Muscle layer of colon (tissue), 2 donors: ENCODE measurements around the gene IER3.
A peak's percentile ranks its signal among the peaks of the same experiment; 100 is the strongest.
"Not testable (repeated sequence)": the region's sequence is repeated elsewhere in the genome, so short reads cannot be mapped to it uniquely, and the experiment has no call there.

Experiments
- H3K27ac ChIP-seq: one replicate; pipeline ENCODE4 v1.7.0; 2013; ENCODE audit warnings: low read depth, mild to moderate bottlenecking, low read length, moderate library complexity
- H3K27me3 ChIP-seq, 2 donors: one replicate each; pipeline ENCODE4 v1.7.0; 2013; ENCODE audit warnings: low read length in 2 of 2, mild to moderate bottlenecking in 2 of 2; ENCODE audit not compliant: insufficient read depth in 2 of 2, control insufficient read depth in 1 of 2
- H3K36me3 ChIP-seq: one replicate; pipeline ENCODE4 v1.7.0; 2013; ENCODE audit warnings: mild to moderate bottlenecking, low read length; ENCODE audit not compliant: insufficient read depth
- H3K4me1 ChIP-seq: one replicate; pipeline ENCODE4 v1.7.0; 2013; ENCODE audit warnings: mild to moderate bottlenecking, low read length; ENCODE audit not compliant: insufficient read depth
- H3K4me3 ChIP-seq, 2 donors: one replicate each; pipeline ENCODE4 v1.7.0; 2013; ENCODE audit warnings: low read length in 2 of 2, low read depth in 1 of 2, mild to moderate bottlenecking in 1 of 2, moderate library complexity in 1 of 2
- H3K9ac ChIP-seq: one replicate; pipeline ENCODE4 v1.7.0; 2013; ENCODE audit warnings: low read length
- H3K9me3 ChIP-seq: one replicate; pipeline ENCODE4 v1.7.0; 2013; ENCODE audit warnings: mild to moderate bottlenecking, low read length
- donor health status: abdominal sarcoma.
- donor health status: Adenocarcinoma of cecum.

IER3 gene

DNA sequence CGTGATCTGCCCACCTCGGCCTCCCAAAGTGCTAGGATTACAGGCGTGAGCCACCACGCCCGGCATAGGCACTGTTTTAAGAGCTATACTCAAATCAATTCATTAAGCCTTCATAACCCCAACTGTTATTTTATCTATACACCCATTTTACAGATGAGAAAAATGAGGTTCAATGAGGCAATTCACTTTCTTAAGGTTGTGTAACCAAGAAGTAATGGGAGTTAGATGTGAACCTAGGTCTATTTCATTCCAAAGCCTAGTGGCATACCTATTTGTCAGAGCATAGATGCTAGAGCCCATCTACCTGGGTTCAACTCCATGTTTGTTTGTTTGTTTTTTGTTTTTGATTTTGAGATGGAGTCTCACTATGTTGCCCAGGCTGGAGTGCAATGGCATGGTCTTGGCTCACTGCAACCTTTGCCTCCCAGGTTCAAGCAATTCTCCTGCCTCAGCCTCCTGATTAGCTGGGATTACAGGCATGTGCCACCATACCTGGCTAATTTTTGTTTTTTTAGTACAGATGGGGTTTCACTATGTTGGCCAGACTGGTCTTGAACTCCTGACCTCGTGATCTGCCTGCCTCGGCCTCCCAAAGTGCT lies 12.2 kb upstream of the IER3 start:
- not testable (repeated sequence) for H3K4me3 ChIP-seq, H3K9me3 ChIP-seq, H3K27ac ChIP-seq, H3K9ac ChIP-seq, H3K27me3 ChIP-seq, H3K36me3 ChIP-seq
- peaks cover 46% of the 10 kb centered on the region for H3K4me1 ChIP-seq

- peaks cover 40% of the 10 kb centered on the region for H3K4me1 ChIP-seq
- H3K9me3 ChIP-seq, result no peaks in the 10 kb centered on the region
- no peak overlapping the region for H3K27ac ChIP-seq
- no peaks in the 10 kb centered on the region for H3K36me3 ChIP-seq
- no peak overlapping the region for H3K4me3 ChIP-seq
- no peaks in the 10 kb centered on the region for H3K27me3 ChIP-seq
- no peak overlapping the region for H3K9ac ChIP-seq
Measured at GRCh38 chr6:30754631-30755030, 10.3 kb upstream of the IER3 start.

GRCh38 chr6:30752157-30752927 lies 8.0 kb upstream of the IER3 start:
- Histone ChIP-seq H3K9ac (peak overlapping the region; percentile 29), H3K9me3 (no peaks in the 10 kb centered on the region), H3K4me1 (peaks cover 48% of the 10 kb centered on the region), H3K27ac (peak overlapping the region; percentile 99), H3K4me3 (no peak overlapping the region), H3K36me3 (no peaks in the 10 kb centered on the region), H3K27me3 (no peaks in the 10 kb centered on the region)

DNA sequence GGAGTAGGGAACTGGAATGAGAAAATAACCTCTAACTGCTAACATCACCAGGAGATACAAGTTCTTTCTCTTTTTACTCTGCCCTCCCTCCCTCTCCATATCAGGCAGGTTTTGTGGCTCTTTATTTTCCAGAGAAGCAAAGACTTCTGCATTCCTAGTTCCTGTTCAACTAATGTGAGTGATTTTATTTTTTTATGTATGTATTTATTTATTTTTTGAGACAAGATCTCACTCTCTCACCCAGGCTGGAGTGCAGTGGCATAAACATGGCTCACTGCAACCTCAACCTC lies 6.0 kb upstream of the IER3 start:
- Histone ChIP-seq H3K27ac (peak overlapping the region; percentile 6), H3K4me3 (no peak overlapping the region), H3K9me3 (no peaks in the 10 kb centered on the region), H3K36me3 (no peaks in the 10 kb centered on the region), H3K27me3 (no peaks in the 10 kb centered on the region), H3K9ac (no peak overlapping the region), H3K4me1 (peaks cover 48% of the 10 kb centered on the region)

GRCh38 chr6:30749554-30750378 lies 5.4 kb upstream of the IER3 start:
- Histone ChIP-seq H3K9ac (no peak overlapping the region), H3K27ac (peak overlapping the region; percentile 49), H3K4me1 (peaks cover 52% of the 10 kb centered on the region), H3K4me3 (no peak overlapping the region), H3K9me3 (no peaks in the 10 kb centered on the region), H3K36me3 (no peaks in the 10 kb centered on the region), H3K27me3 (no peaks in the 10 kb centered on the region)

- H3K9me3 ChIP-seq, result no peaks in the 10 kb centered on the region
- no peaks in the 10 kb centered on the region for H3K27me3 ChIP-seq
- H3K4me1 ChIP-seq, result peaks cover 49% of the 10 kb centered on the region
- H3K36me3 ChIP-seq, result no peaks in the 10 kb centered on the region
- no peak overlapping the region for H3K4me3 ChIP-seq
- H3K27ac ChIP-seq, result peak overlapping the region; percentile 49
- H3K9ac ChIP-seq, result no peak overlapping the region
Measured at GRCh38 chr6:30748851-30749540, 4.6 kb upstream of the IER3 start.

DNA sequence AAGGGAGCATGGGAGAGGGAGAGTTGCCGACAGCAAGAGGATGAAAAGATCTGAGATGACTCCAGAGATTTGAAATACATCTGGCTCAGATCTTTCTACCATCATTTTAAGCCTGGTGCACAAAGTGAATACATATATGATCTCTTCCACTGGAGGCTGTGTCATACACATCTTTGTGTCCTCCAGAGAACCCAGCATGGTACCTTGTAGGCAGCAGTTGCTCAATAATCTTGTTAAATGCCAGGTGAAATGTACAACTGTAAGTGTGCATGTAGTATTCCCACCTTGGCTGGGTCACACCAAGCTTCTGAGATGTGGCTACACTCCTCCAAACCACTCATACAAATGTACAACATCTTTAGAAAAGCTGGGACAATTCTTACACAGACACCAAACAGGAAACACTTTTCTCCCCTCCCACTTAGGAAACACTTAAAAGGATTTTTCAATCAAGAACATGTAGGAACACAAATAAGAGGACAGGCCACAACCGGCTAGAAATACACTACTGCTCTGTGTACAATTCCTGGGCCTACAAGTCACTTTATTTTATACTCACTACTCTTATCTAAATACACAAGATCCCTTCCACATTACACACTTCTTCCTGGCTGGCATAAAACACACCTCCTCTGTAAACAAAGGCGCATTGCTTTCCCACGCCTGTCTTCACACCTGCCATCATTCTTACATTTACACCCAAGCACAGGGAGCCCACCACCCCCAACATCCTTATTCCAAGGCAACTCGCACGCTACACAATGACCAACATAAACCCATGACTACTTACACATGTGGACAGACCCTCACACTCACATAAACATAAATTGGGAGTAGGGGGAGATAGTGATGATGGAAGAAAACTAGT lies 3.8 kb upstream of the IER3 start:
- no peaks in the 10 kb centered on the region for H3K36me3 ChIP-seq
- peak overlapping the region; percentile 46 for H3K27ac ChIP-seq
- no peak overlapping the region for H3K9ac ChIP-seq
- peaks cover 44% of the 10 kb centered on the region for H3K4me1 ChIP-seq
- H3K4me3 ChIP-seq, result no peak overlapping the region
- H3K9me3 ChIP-seq, result no peaks in the 10 kb centered on the region
- no peaks in the 10 kb centered on the region for H3K27me3 ChIP-seq

- no peaks in the 10 kb centered on the region for H3K27me3 ChIP-seq
- no peaks in the 10 kb centered on the region for H3K9me3 ChIP-seq
- H3K36me3 ChIP-seq, result no peaks in the 10 kb centered on the region
- no peak overlapping the region for H3K9ac ChIP-seq
- H3K4me3 ChIP-seq, result no peak overlapping the region
- peaks cover 37% of the 10 kb centered on the region for H3K4me1 ChIP-seq
- H3K27ac ChIP-seq, result no peak overlapping the region
Measured at GRCh38 chr6:30747300-30747687, 2.9 kb upstream of the IER3 start.

DNA sequence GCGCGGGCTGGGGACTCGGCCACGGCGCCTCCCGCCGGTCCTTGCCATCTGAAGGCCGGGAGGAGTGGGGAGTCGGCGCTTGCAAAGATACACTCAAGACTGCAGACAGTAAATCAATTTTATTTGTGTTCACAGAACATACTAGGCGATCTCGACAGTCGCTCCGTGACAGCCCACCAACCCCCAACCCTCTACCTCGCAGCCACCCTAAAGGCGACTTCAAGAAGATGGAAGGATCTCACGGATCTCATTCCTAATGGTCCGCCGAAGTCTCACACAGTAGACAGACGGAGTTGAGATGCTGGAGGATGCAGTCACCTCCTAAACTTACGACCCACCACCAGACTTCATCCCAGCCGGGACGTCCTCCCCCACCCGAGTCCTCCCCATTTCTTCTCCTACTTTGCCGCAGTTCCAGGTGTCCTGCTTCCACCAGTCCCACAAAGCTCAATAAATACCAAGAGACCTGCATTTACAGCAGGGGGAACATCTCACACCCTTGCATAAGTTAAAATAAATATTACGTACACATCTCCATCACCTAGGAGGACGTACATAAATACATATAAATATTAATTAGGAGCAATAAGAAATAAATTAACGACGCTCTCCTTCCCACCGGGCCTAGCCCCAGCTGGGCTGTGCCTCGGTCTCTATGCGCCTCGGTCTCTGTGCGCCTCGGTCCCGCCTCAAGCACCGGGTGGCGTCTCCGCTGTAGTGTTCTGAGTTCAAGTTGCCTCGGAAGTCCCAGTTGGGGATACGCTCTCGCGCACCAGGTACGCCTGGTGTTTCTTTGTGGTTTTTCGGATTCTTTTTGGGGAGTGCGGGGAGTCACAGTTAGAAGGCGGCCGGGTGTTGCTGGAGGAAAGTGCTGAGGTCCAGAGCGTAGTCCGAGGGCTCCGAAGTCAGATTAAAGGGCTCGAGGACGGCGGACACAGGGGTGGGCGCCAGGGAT lies 971 bp downstream of the IER3 start:
- peaks cover 36% of the 10 kb centered on the region for H3K4me1 ChIP-seq

More for the DNA sequence above, 971 bp downstream of the IER3 start:
- no peaks in the 10 kb centered on the region for H3K9me3 ChIP-seq
- peaks cover 32% of the 10 kb centered on the region for H3K36me3 ChIP-seq
- H3K4me3 ChIP-seq, result peak overlapping the region; percentile 38 to 97
- no peaks in the 10 kb centered on the region for H3K27me3 ChIP-seq
- H3K27ac ChIP-seq, result peak overlapping the region; percentile 97
- peak overlapping the region; percentile 99 for H3K9ac ChIP-seq
